ENCODE measurements around the gene EARS2.

EARS2 gene

DNA sequence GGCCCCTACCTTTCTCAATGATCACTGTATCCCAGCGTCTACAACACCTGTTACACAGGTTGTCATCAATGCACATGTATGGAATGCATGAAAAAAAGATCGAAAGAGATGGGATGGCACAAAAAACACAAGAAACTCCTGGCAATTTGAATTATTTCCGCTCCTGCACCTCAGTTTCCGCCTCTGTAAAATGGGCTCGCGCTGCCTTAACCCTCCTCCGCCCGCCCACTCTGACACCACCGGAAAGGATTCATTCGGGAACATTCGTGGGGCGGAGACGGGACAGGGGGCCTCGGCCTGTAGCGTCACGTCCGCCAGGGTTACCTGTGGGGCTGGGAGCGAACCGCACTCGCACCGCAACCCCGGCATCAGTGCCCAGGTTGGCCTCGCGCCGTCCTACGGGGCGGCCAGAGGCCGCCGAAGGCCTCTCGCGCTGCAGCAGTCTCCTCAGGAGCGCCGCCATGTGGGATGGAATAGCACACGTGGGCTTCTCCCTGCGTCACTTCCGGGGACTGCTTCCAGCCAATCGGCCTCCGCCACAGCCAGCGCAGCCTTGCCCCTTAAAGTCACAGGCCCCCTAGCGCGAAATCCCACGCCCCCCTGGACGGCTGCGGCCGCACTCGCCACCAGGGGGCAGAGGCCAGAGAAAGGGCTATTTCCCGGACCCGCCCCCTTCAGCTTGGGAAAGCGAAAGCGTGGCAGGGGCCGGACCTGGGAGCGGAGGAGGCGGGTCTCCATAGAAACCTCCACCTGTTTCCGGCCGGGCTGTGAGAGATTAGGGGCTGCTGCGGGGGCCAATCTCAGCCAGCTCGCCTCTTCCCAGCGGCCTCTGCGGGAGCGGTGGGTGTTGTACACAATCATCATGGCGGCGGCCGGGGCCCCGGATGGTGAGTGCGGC is at the start of gene EARS2, which contains the start of gene UBFD1:
TSS of gene EARS2 (minus strand) at position 470 of the 898 bp plus-strand sequence. CDS start at position 463, 7 bp downstream.
TSS of gene UBFD1 (plus strand) at position 847 of the 898 bp plus-strand sequence. CDS start at position 863, 16 bp downstream.
- H2AFZ ChIP-seq (ENCODE audit: low read depth, low read length): peak within 1 kb of the TSS; percentile 87
- H3K4me1 ChIP-seq (ENCODE audit: insufficient read depth, low read length): peaks cover 39% of the 10 kb centered on the region
- H4K20me1 ChIP-seq (ENCODE audit: insufficient read depth, low read length): peaks cover 2% of the 10 kb centered on the region; the same call in 1 of the 2 replicates
- peak within 1 kb of the TSS; percentile 96 for H3K9ac ChIP-seq (ENCODE audit: low read depth, low read length)
- peaks cover 39% of the 10 kb centered on the region for H3K36me3 ChIP-seq (ENCODE audit: insufficient read depth, low read length)
- peak within 1 kb of the TSS; percentile 81 for H3K27ac ChIP-seq (ENCODE audit: low read length)
- TF ChIP-seq, protein P1, sequence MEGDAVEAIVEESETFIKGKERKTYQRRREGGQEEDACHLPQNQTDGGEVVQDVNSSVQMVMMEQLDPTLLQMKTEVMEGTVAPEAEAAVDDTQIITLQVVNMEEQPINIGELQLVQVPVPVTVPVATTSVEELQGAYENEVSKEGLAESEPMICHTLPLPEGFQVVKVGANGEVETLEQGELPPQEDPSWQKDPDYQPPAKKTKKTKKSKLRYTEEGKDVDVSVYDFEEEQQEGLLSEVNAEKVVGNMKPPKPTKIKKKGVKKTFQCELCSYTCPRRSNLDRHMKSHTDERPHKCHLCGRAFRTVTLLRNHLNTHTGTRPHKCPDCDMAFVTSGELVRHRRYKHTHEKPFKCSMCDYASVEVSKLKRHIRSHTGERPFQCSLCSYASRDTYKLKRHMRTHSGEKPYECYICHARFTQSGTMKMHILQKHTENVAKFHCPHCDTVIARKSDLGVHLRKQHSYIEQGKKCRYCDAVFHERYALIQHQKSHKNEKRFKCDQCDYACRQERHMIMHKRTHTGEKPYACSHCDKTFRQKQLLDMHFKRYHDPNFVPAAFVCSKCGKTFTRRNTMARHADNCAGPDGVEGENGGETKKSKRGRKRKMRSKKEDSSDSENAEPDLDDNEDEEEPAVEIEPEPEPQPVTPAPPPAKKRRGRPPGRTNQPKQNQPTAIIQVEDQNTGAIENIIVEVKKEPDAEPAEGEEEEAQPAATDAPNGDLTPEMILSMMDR (IDR thresholded peaks at IDR 0.05; ENCODE audit: borderline replicate concordance, extremely low read depth, low read length, poor library complexity, severe bottlenecking): peak; percentile 96
- TF ChIP-seq EZH2 (IDR thresholded peaks at IDR 0.05; ENCODE audit: borderline replicate concordance, low read depth, low read length, severe bottlenecking): no peak
- no peaks in the 10 kb centered on the region for H3K27me3 ChIP-seq (ENCODE audit: insufficient read depth, low read length, poor library complexity)
- peak within 1 kb of the TSS; percentile 31 to 93 for H3K4me3 ChIP-seq (ENCODE audit: low read depth in 1 of 2, low read length in 2 of 2)
- peak; percentile 92 for ATAC-seq (ENCODE audit: insufficient read depth, low read depth)
- peak within 1 kb of the TSS; percentile 94 for H3K4me2 ChIP-seq (ENCODE audit: insufficient read depth, low read length)
- DNase-seq: peak; percentile 99
- H3K79me2 ChIP-seq (ENCODE audit: insufficient read depth, low read length): peaks cover 62% of the 10 kb centered on the region
- no peaks in the 10 kb centered on the region for H3K9me3 ChIP-seq (ENCODE audit: insufficient read depth, low read length, severe bottlenecking)

- peak overlapping the region; percentile 99; the same call in 1 of the 2 replicates for H3K4me2 ChIP-seq (ENCODE audit: insufficient read depth, low read length)
- H3K27ac ChIP-seq (ENCODE audit: low read length): 0 out of 2 replicates have a peak overlapping the region, but pooled peaks have one; percentile 13
- TF ChIP-seq, protein P1 (IDR thresholded peaks at IDR 0.05; ENCODE audit: borderline replicate concordance, extremely low read depth, low read length, poor library complexity, severe bottlenecking): peak; percentile 22
- TF ChIP-seq EZH2 (IDR thresholded peaks at IDR 0.05; ENCODE audit: borderline replicate concordance, low read depth, low read length, severe bottlenecking): no peak
- H3K9ac ChIP-seq (ENCODE audit: low read depth, low read length): no peak overlapping the region
- peaks cover 32% of the 10 kb centered on the region for H3K4me1 ChIP-seq (ENCODE audit: insufficient read depth, low read length)
- peak; percentile 11 for DNase-seq
- no peaks in the 10 kb centered on the region for H3K27me3 ChIP-seq (ENCODE audit: insufficient read depth, low read length, poor library complexity)
- peaks cover 32% of the 10 kb centered on the region for H4K20me1 ChIP-seq (ENCODE audit: insufficient read depth, low read length)
- H3K36me3 ChIP-seq (ENCODE audit: insufficient read depth, low read length): peaks cover 32% of the 10 kb centered on the region
- no peaks in the 10 kb centered on the region for H3K9me3 ChIP-seq (ENCODE audit: insufficient read depth, low read length, severe bottlenecking)
- peaks cover 37% of the 10 kb centered on the region for H3K79me2 ChIP-seq (ENCODE audit: insufficient read depth, low read length)
- H2AFZ ChIP-seq (ENCODE audit: low read depth, low read length): peak overlapping the region; percentile 63
- no peak overlapping the region for H3K4me3 ChIP-seq (ENCODE audit: low read depth in 1 of 2, low read length in 2 of 2)
- ATAC-seq (ENCODE audit: insufficient read depth, low read depth): no peak
These were observed 40.0 kb upstream of the EARS2 start for GRCh38 chr16:23597003-23597756.

GRCh38 chr16:23595951-23596720 is 39.0 kb upstream of the EARS2 start, which contains the start of gene NDUFAB1:
Gene NDUFAB1, minus strand, starts transcription at chr16:23596316. Its CDS starts 26 bp downstream, at chr16:23596290.
- Histone ChIP-seq H3K36me3 (ENCODE audit: insufficient read depth, low read length) (peaks cover 36% of the 10 kb centered on the region), H3K4me2 (ENCODE audit: insufficient read depth, low read length) (peak within 1 kb of the TSS; percentile 99), H3K9me3 (ENCODE audit: insufficient read depth, low read length, severe bottlenecking) (no peaks in the 10 kb centered on the region), H3K27ac (ENCODE audit: low read length) (peak within 1 kb of the TSS; percentile 83), H3K27me3 (ENCODE audit: insufficient read depth, low read length, poor library complexity) (no peaks in the 10 kb centered on the region), H3K9ac (ENCODE audit: low read depth, low read length) (peak within 1 kb of the TSS; percentile 88), H4K20me1 (ENCODE audit: insufficient read depth, low read length) (peaks cover 42% of the 10 kb centered on the region), H3K79me2 (ENCODE audit: insufficient read depth, low read length) (peaks cover 48% of the 10 kb centered on the region), H2AFZ (ENCODE audit: low read depth, low read length) (peak within 1 kb of the TSS; percentile 93), H3K4me1 (ENCODE audit: insufficient read depth, low read length) (peaks cover 32% of the 10 kb centered on the region), H3K4me3 (ENCODE audit: low read depth in 1 of 2, low read length in 2 of 2) (peak within 1 kb of the TSS; percentile 84 to 99)
- DNase-seq (peak; percentile 90), ATAC-seq (ENCODE audit: insufficient read depth, low read depth) (peak; percentile 99)
- no peak for TF ChIP-seq EZH2 (IDR thresholded peaks at IDR 0.05; ENCODE audit: borderline replicate concordance, low read depth, low read length, severe bottlenecking)
- TF ChIP-seq, protein P1 (IDR thresholded peaks at IDR 0.05; ENCODE audit: borderline replicate concordance, extremely low read depth, low read length, poor library complexity, severe bottlenecking): peak; percentile 100

All from DND-41 (cell line).